Glutamatergic neuron (in vitro differentiated cells): ENCODE results near the gene TTLL7. TPM values are rescaled to one million over a fixed set of nuclear protein-coding genes. Genes with fewer than 3 reads are reported as not detected.

Source experiments
- DNase-seq: peaks from one replicate; pipeline ENCODE4 v3.0.0; 2022
- H3K27ac Mint-ChIP-seq: one replicate; pipeline ENCODE4 v1.8.0; 2020; ENCODE audit warnings: mild to moderate bottlenecking, mixed read lengths, inconsistent platforms; ENCODE audit not compliant: unreplicated experiment
- H3K27me3 Mint-ChIP-seq: one replicate; pipeline ENCODE4 v1.8.0; 2020; ENCODE audit warnings: mild to moderate bottlenecking, moderate library complexity, mixed read lengths, inconsistent platforms; ENCODE audit not compliant: unreplicated experiment
- H3K36me3 Mint-ChIP-seq: one replicate; pipeline ENCODE4 v1.8.0; 2020; ENCODE audit warnings: mild to moderate bottlenecking, mixed read lengths, inconsistent platforms; ENCODE audit not compliant: unreplicated experiment
- H3K4me1 Mint-ChIP-seq: one replicate; pipeline ENCODE4 v1.8.0; 2020; ENCODE audit warnings: mild to moderate bottlenecking, low read depth, mixed read lengths, inconsistent platforms; ENCODE audit not compliant: unreplicated experiment
- H3K4me3 Mint-ChIP-seq: one replicate; pipeline ENCODE4 v1.8.0; 2020; ENCODE audit warnings: mild to moderate bottlenecking, mixed read lengths, inconsistent platforms; ENCODE audit not compliant: unreplicated experiment
- H3K9me3 Mint-ChIP-seq: one replicate; pipeline ENCODE4 v1.8.0; 2020; ENCODE audit warnings: mild to moderate bottlenecking, moderate library complexity, mixed read lengths, inconsistent platforms; ENCODE audit not compliant: unreplicated experiment
- total RNA-seq: library from RNA; stranded (reverse); fragmentation: NEBNext Ultra II Directional; extraction: Animal tissue kit (Norgen Biotek cat#: 25700); gene quantifications from one replicate; pipeline ENCODE4 v1.2.1, GENCODE V29; 2021; ENCODE audit not compliant: unreplicated experiment
- TF ChIP-seq, protein P1 (sequence below): fragments of 200-600 bp; sonication (generic); IDR thresholded peaks from one replicate; pipeline ENCODE4 v1.5.0; 2021; ENCODE audit not compliant: partially characterized antibody, unreplicated experiment

TTLL7 gene
- total RNA-seq, 1 donor from 2014 or later: 123 TPM

DNA sequence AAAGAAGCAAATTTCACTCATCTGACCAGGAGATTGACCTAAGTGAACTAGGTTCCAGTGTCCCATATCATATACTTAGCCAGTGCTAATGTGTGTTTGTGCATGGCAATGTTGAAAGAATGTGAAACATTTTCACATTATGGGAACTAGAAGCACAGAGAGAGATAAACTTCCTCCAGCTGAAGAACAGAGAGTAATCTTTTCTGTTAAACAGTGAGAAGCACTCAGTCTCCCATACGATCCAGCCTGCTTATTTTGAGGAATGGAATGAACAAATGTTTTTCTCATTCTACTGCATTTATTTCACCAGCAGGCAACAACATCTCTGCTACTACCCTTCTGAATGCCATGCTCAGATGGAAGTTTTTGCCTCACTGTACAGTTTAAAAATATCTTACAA is 170.5 kb downstream of the TTLL7 start:
- TF ChIP-seq, protein P1, sequence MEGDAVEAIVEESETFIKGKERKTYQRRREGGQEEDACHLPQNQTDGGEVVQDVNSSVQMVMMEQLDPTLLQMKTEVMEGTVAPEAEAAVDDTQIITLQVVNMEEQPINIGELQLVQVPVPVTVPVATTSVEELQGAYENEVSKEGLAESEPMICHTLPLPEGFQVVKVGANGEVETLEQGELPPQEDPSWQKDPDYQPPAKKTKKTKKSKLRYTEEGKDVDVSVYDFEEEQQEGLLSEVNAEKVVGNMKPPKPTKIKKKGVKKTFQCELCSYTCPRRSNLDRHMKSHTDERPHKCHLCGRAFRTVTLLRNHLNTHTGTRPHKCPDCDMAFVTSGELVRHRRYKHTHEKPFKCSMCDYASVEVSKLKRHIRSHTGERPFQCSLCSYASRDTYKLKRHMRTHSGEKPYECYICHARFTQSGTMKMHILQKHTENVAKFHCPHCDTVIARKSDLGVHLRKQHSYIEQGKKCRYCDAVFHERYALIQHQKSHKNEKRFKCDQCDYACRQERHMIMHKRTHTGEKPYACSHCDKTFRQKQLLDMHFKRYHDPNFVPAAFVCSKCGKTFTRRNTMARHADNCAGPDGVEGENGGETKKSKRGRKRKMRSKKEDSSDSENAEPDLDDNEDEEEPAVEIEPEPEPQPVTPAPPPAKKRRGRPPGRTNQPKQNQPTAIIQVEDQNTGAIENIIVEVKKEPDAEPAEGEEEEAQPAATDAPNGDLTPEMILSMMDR: no peak
- Mint-ChIP-seq H3K4me1 (peaks cover 25% of the 10 kb centered on the region), H3K27me3 (no peaks in the 10 kb centered on the region)

DNA sequence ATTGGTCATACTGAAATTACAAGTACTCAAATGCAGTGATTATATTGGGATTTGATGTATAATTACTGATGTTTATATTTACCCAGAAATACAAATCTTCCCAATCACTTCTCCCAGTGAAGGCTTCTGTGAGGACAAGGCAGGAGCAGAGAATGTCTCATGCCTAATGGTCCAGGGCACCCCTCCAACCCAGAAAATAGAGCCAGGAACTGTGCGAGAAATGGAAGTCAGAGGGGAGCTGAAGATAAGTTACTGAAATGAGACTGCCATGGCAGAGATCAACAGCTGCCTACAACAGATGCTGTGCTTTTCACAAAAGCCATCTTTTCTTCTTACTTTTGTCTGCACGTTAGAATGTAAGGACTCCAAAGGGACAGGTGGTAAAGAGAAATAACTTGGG is 171.2 kb downstream of the TTLL7 start:
- peaks cover 25% of the 10 kb centered on the region for H3K4me1 Mint-ChIP-seq
- peak overlapping the region; percentile 50 for H3K27ac Mint-ChIP-seq
- H3K27me3 Mint-ChIP-seq: no peaks in the 10 kb centered on the region
- no peak overlapping the region for H3K4me3 Mint-ChIP-seq
- H3K36me3 Mint-ChIP-seq: no peaks in the 10 kb centered on the region
- TF ChIP-seq, protein P1: no peak
- H3K9me3 Mint-ChIP-seq: peaks cover 1% of the 10 kb centered on the region
- no peak for DNase-seq

More for the DNA sequence above, 170.5 kb downstream of the TTLL7 start:
- Mint-ChIP-seq H3K9me3 (peaks cover 1% of the 10 kb centered on the region), H3K27ac (no peak overlapping the region), H3K36me3 (no peaks in the 10 kb centered on the region), H3K4me3 (no peak overlapping the region)
- DNase-seq: no peak

DNA sequence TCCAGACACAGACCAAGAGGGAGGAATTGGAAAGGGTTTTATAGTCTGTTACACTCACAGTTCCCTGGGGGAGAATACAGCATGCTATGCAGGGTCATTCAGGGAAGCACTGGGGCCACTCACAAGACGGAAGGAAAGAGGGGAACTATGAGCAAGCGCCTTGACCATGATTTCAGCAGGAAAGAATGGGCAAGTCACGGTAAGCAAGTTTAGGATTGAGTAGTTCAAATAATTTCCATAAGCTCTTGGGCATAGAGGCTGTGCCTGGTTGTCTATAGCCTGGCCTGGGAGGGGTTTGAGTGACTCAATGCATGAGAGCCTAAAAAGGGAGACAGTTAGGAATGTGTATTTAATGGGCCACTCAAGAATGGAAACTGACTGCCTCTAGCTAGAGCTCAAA is 176.7 kb downstream of the TTLL7 start:
- no peak overlapping the region for H3K27ac Mint-ChIP-seq
- TF ChIP-seq, protein P1: no peak
- peaks cover 7% of the 10 kb centered on the region for H3K4me1 Mint-ChIP-seq

DNA sequence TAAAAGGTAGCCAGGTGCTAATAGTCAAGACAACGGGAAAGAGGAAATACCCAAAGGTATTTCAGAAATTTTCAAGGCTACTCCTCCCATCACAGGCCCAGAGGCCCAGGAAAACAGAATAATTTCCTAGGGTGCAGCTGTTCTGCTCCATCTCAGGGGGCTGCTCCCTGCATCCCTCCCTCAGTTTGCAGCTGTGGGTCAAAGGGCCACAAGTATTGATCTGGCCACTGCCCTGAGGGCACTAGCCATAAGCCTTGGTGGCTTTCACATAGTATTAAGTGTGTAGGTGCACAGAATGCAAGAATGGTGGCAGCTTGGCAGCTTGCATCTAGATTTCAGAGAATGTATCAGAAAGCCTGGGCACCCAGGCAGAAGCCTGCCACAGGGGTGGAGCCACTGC is 179.5 kb downstream of the TTLL7 start:
- H3K4me1 Mint-ChIP-seq: peaks cover 4% of the 10 kb centered on the region
- no peak overlapping the region for H3K4me3 Mint-ChIP-seq
- DNase-seq: peak; percentile 20
- TF ChIP-seq, protein P1: no peak
- H3K36me3 Mint-ChIP-seq: peaks cover 6% of the 10 kb centered on the region
- no peak overlapping the region for H3K27ac Mint-ChIP-seq
- no peaks in the 10 kb centered on the region for H3K27me3 Mint-ChIP-seq
- no peaks in the 10 kb centered on the region for H3K9me3 Mint-ChIP-seq

More for the DNA sequence above, 176.7 kb downstream of the TTLL7 start:
- Mint-ChIP-seq H3K27me3 (no peaks in the 10 kb centered on the region), H3K4me3 (no peak overlapping the region), H3K9me3 (no peaks in the 10 kb centered on the region), H3K36me3 (peaks cover 6% of the 10 kb centered on the region)
- DNase-seq: no peak

DNA sequence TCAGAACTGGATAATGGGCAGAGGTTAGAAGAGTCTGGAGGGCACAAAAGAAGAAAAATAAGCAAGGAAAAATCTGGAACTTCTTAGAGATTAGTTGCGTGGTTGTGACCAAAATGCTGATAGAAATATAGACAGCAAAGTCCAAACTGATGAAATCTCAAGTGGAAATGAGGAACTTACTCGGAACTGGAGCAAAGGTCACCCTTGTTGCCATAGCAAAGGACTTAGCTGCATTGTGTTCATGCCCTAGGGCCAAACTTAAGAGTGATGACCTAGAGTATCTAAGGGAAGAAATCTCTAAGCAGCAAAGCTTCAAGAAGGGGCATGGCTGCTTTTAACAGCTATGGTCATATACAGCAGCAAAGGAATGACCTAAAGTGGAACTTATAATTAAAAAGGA is 180.0 kb downstream of the TTLL7 start:
- Mint-ChIP-seq H3K9me3 (no peaks in the 10 kb centered on the region), H3K27me3 (no peaks in the 10 kb centered on the region), H3K27ac (no peak overlapping the region), H3K4me3 (no peak overlapping the region), H3K4me1 (peaks cover 4% of the 10 kb centered on the region), H3K36me3 (peaks cover 6% of the 10 kb centered on the region)
- TF ChIP-seq, protein P1: no peak
- DNase-seq: no peak
